IPS-18a (cell line): ENCODE data around the gene PTK7.

Source experiments
- H3K27ac ChIP-seq: one replicate; pipeline ENCODE4 v1.5.1; 2013; ENCODE audit warnings: low read length
- H3K27me3 ChIP-seq: one replicate; pipeline ENCODE4 v1.6.1; 2013; ENCODE audit warnings: mild to moderate bottlenecking, low read length; ENCODE audit not compliant: control insufficient read depth, insufficient read depth
- H3K36me3 ChIP-seq: one replicate; pipeline ENCODE4 v1.6.1; 2013; ENCODE audit warnings: low read depth, low read length; ENCODE audit not compliant: control insufficient read depth
- H3K4me1 ChIP-seq: one replicate; pipeline ENCODE4 v1.6.1; 2013; ENCODE audit warnings: low read depth, low read length; ENCODE audit not compliant: control insufficient read depth
- H3K4me3 ChIP-seq: one replicate; pipeline ENCODE4 v1.5.1; 2013; ENCODE audit warnings: low read length
- H3K9ac ChIP-seq: one replicate; pipeline ENCODE4 v1.6.1; 2013; ENCODE audit warnings: mild to moderate bottlenecking, low read length, moderate library complexity
- H3K9me3 ChIP-seq: one replicate; pipeline ENCODE4 v1.6.1; 2013; ENCODE audit warnings: low read depth, low read length; ENCODE audit not compliant: control insufficient read depth

Gene PTK7

GRCh38 chr6:43207286-43207685 is 131.2 kb downstream of the PTK7 start:
- Histone ChIP-seq H3K9me3 (no peaks in the 10 kb centered on the region), H3K36me3 (no peaks in the 10 kb centered on the region), H3K4me3 (no peak overlapping the region), H3K27ac (no peak overlapping the region), H3K9ac (no peak overlapping the region), H3K27me3 (no peaks in the 10 kb centered on the region), H3K4me1 (no peaks in the 10 kb centered on the region)
